Calu3 (cell line): ENCODE results near the gene SPINT1. TPM values are rescaled to one million over a fixed set of nuclear protein-coding genes. Genes with fewer than 3 reads are reported as not detected.
A peak's percentile ranks its signal among the peaks of the same experiment; 100 is the strongest.

Source experiments
- BruUV-seq: library from RNA; stranded (reverse); fragments of 400-500 nt; replicated peaks from 2 replicates; lab custom pipeline; 2021; lab: Mats Ljungman, UMichigan
- CTCF ChIA-PET: fragments of 300-600 bp; sonication (Branson Sonifier 250); formaldehyde crosslinking; loops from one replicate; lab custom pipeline; 2022; ENCODE audit warnings: antibody characterized with exemption; lab: Charles Lee
- DNase-seq: peaks from one replicate; pipeline ENCODE4 v3.0.0; 2022
- H3K27ac Mint-ChIP-seq: one replicate; pipeline ENCODE4 v1.8.0; 2022; ENCODE audit warnings: mixed read lengths; ENCODE audit not compliant: unreplicated experiment
- H3K27me3 Mint-ChIP-seq: one replicate; pipeline ENCODE4 v1.8.0; 2022; ENCODE audit warnings: mixed read lengths; ENCODE audit not compliant: unreplicated experiment
- H3K36me3 Mint-ChIP-seq: one replicate; pipeline ENCODE4 v1.8.0; 2022; ENCODE audit warnings: mild to moderate bottlenecking, moderate library complexity, mixed read lengths; ENCODE audit not compliant: insufficient read depth, unreplicated experiment
- H3K4me1 Mint-ChIP-seq: one replicate; pipeline ENCODE4 v1.8.0; 2022; ENCODE audit warnings: mild to moderate bottlenecking, low read depth, mixed read lengths; ENCODE audit not compliant: unreplicated experiment
- H3K4me3 Mint-ChIP-seq: one replicate; pipeline ENCODE4 v1.8.0; 2022; ENCODE audit warnings: mild to moderate bottlenecking, low read depth, moderate library complexity, mixed read lengths; ENCODE audit not compliant: unreplicated experiment
- H3K9me3 Mint-ChIP-seq: one replicate; pipeline ENCODE4 v1.8.0; 2022; ENCODE audit warnings: low read depth, mixed read lengths; ENCODE audit not compliant: unreplicated experiment
- CTCF ChIP-seq: fragments of 200-600 bp; IDR thresholded peaks from one replicate; pipeline ENCODE4 v1.8.0; 2022; ENCODE audit warnings: antibody characterized with exemption; ENCODE audit not compliant: unreplicated experiment
- intact Hi-C: fragments of 100-400 bp; cut with micrococcal nuclease; formaldehyde crosslinking; loops from one replicate; pipeline ENCODE4 v1.10.0; 2022; ENCODE audit not compliant: unreplicated experiment
- total RNA-seq: library from RNA; stranded (reverse); gene quantifications from 2 replicates; pipeline ENCODE4 v1.2.3, GENCODE V29; 2022

Gene SPINT1
- total RNA-seq, 1 experiment from 2014 or later: 93.7 TPM

DNA sequence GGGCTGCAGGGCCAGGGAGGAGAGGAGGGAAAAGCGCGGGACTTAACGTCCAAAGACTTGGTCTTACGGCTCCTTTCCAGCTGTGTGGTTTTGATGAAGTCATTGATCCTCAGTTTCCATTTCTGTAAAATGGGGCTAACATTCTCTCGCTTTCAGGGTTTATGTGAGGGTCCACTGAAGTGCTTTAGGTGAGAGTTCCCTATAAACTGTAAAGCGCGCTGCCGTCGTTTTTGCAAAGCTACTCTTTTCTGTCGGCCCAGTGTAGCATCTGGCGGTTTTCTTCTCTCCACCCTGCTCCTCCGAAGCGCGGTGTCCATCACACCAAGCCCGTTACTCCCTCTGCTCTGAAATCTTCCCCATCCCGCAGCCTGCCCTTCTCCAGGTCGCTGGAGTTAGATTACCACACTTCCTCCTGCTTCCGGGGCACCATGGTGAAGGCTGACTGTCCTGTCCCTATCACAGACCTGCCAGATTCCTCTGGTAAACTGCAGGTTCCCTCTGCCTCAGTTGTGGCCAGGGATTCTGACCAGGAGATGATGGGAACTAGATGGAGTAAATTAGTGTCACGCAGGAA lies 35.9 kb upstream of the SPINT1 start:
- no peak for DNase-seq
- peaks cover 13% of the 10 kb centered on the region for H3K36me3 Mint-ChIP-seq
- H3K4me1 Mint-ChIP-seq: no peaks in the 10 kb centered on the region
- CTCF ChIA-PET: no interaction called here
- intact Hi-C loops: no loop called here
- no peaks in the 10 kb centered on the region for H3K27me3 Mint-ChIP-seq
- peak overlapping the region; percentile 90 for H3K4me3 Mint-ChIP-seq
- H3K27ac Mint-ChIP-seq: peak overlapping the region; percentile 67
- no peak for TF ChIP-seq CTCF
- no TSS peak for BruUV-seq
- no peaks in the 10 kb centered on the region for H3K9me3 Mint-ChIP-seq

DNA sequence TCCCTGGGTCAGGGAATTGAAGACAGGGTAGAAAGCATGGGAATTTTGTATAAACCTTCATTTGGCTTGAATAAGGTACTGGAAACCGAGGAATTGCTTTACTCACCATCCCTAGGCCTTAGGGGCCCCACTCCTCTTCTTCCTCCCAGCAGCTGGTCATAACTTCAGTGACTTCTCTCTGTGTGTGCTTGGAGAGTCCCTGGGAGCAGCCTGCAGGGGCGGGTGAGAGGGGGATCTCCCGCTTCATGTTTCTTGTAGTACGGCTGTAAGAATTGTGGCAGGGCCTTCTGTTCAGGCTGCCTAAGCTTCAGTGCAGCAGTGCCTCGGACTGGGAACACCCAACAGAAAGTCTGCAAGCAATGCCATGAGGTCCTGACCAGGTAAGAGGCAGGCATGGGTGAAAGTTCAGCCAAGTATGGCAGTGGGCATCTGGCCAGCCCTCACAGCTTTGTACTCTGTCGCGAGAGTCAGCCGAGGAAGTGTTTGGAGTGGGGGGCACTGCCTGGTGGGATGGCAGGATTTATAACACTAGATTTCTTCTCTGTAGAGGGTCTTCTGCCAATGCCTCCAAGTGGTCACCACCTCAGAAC lies 34.9 kb upstream of the SPINT1 start:
- Mint-ChIP-seq H3K4me1 (no peaks in the 10 kb centered on the region), H3K36me3 (peaks cover 13% of the 10 kb centered on the region), H3K9me3 (no peaks in the 10 kb centered on the region), H3K27ac (no peak overlapping the region), H3K4me3 (no peak overlapping the region), H3K27me3 (no peaks in the 10 kb centered on the region)
- no peak for TF ChIP-seq CTCF
- intact Hi-C loops: no loop called here
- DNase-seq: no peak
- no TSS peak for BruUV-seq
- CTCF ChIA-PET: no interaction called here

DNA sequence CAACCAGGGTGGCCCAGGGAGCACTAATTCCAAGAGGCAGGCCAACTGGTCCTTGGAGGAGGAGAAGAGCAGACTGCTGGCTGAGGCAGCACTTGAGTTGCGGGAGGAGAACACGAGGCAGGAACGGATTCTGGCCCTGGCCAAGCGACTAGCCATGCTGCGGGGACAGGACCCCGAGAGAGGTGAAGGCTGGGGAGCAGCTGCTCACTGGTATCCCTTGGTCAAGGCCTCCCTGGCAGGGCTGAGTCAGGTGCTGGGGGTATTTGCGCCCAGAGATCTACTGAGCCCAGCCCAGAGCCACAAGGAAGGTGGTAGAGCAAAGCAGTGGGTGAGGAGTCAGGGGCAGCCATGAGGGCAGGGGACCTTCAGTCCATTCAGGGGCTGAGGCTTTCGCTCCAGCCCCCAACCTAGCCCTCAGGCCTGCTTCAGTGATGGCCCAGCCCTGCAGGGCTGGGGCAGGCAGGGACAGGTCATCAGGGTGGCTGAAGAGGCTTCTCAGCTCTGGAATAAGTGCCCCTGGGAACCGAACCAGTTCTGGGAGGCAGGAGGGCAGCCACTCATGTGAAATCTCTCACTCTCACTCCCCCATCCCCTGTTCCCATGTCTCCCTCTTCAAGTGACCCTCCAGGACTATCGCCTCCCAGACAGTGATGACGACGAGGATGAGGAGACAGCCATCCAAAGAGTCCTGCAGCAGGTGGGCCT lies 31.0 kb upstream of the SPINT1 start:
- no peaks in the 10 kb centered on the region for H3K27me3 Mint-ChIP-seq
- H3K4me3 Mint-ChIP-seq: no peak overlapping the region
- no peaks in the 10 kb centered on the region for H3K4me1 Mint-ChIP-seq
- intact Hi-C loops: no loop called here
- H3K9me3 Mint-ChIP-seq: no peaks in the 10 kb centered on the region
- H3K36me3 Mint-ChIP-seq: no peaks in the 10 kb centered on the region
- TF ChIP-seq CTCF: no peak
- H3K27ac Mint-ChIP-seq: no peak overlapping the region
- CTCF ChIA-PET: no interaction called here
- BruUV-seq: no TSS peak
- DNase-seq: no peak

GRCh38 chr15:40815042-40815698 lies 28.7 kb upstream of the SPINT1 start:
- CTCF ChIA-PET: no interaction called here
- Mint-ChIP-seq H3K9me3 (no peaks in the 10 kb centered on the region), H3K4me1 (no peaks in the 10 kb centered on the region), H3K4me3 (no peak overlapping the region), H3K27me3 (no peaks in the 10 kb centered on the region), H3K36me3 (no peaks in the 10 kb centered on the region), H3K27ac (no peak overlapping the region)
- intact Hi-C loops: no loop called here
- DNase-seq: no peak
- TF ChIP-seq CTCF: no peak
- BruUV-seq: no TSS peak
